GM18502 (cell line): ENCODE data around the gene TMEM186.
"Not testable (repeated sequence)": the region's sequence is repeated elsewhere in the genome, so short reads cannot be mapped to it uniquely, and the experiment has no call there.

Experiments used
- ATAC-seq: cut with Tn5 transposase; IDR thresholded peaks from one replicate; pipeline ENCODE4 v1.9.1; 2021; ENCODE audit warnings: mild to moderate bottlenecking; ENCODE audit not compliant: unreplicated experiment, poor library complexity

The TMEM186 gene

GRCh38 chr16:8814095-8814806 is 16.8 kb upstream of the TMEM186 start:
- ATAC-seq = no peak

DNA sequence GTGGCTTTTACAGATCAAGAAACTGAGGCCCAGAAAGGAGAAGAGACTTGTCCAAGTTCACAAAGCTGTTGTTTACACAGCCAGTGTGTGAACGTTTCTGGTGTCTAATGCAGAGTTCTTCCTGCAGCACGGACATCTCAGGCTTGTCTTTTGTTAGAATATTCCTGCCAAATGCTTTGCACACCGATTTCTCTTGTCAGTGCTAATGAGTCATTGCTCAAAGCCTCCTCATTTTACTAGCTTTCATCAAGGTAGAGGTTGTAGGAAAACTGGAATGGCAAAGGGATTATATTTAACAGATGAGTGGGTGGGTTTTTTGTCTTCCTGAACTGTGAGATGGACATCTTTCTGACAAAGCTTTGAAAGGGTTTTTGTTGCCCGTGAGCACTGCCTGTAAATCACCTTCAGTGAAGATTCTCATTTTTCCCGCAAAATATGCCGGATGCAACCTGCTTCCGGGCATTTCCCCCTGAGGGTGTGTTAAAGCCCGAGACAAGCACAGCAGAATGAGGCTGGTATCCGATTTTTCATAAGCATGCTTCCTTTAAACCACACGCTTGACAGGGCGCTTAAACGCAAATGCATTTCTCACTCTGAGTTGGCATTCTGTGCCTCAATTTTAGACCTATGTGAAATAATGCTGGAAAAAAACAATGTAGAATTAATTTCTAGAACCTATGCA is 14.9 kb upstream of the TMEM186 start:
- ATAC-seq = no peak

- no peak for ATAC-seq
Observed at GRCh38 chr16:8808613-8809353, 11.3 kb upstream of the TMEM186 start.

DNA sequence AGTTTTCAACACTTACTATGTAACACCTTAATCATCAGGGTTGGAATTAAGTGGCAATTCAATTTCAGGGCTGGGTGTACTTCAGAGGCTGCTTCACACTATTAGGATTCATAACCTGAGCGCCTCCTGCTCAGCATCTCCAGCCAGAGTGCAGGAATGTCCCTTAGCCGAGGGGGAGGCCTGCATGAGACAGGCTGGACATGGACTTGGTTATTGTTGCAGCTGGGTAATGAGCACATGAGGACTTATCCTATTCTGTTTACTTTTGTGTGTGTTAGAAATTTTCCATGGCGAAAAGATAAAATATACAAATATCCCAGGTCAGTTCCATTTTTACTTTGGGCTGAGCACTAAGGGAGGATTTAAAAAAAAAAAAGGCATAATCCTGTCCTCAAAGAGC is 10.6 kb upstream of the TMEM186 start:
- ATAC-seq = no peak

DNA sequence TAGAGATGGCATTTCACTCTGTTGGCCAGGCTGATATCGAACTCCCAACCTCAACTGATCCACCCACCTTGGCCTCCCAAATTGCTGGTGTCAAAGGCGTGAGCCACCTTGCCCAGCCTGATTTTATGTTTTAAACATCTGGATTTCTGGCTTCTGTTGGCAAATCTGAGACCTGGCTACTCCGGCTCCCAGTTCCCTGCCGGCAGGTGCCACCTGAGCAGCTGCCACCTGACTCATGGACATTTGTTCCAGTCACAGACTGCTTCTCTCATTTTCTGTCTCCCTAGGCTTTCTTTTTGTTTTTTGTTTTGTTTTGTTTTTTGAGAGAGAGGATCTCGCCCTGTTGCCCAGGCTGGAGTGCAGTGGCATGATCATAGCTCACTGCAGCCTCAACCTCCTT is 9.8 kb upstream of the TMEM186 start:
- no peak for ATAC-seq

- no peak for ATAC-seq
Observed at GRCh38 chr16:8806272-8806983, 9.0 kb upstream of the TMEM186 start.

DNA sequence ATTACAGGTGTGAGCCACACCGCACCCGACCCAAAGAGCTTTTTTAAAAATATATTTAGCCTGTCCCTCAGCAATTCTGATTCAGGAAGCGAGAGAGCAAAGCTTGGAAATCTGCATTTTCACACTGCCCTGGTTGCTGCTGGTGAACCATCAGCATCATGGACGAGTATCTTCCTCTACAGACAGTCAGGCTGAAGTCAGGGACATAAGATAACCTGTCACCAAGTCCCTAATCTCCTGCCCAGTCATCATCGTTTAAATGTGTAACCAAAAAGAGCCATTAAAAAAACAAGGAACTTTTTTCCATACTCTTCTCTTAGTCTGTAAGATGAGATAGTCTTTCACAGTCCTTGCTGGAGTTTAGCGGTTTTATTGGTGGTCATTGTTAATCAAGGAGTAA is 6.9 kb upstream of the TMEM186 start:
- ATAC-seq = no peak

DNA sequence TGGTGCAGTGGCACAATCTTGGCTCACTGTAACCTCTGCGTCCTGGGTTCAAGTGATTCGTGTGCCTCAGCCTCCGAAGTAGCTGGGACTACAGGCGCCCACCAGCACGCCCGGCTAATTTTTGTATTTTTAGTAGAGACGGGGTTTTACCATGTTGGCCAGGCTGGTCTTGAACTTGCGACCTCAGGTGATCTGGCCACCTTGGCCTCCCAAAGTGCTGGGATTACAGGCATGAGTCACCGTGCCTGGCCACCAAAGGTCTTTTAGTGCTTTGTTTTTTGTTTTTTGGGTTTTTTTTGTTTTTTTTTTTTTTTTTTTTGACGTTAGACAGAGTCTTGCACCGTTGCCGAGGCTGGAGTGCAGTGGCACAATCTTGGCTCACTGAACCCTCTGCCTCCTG is 6.3 kb upstream of the TMEM186 start:
- ATAC-seq = not testable (repeated sequence)

DNA sequence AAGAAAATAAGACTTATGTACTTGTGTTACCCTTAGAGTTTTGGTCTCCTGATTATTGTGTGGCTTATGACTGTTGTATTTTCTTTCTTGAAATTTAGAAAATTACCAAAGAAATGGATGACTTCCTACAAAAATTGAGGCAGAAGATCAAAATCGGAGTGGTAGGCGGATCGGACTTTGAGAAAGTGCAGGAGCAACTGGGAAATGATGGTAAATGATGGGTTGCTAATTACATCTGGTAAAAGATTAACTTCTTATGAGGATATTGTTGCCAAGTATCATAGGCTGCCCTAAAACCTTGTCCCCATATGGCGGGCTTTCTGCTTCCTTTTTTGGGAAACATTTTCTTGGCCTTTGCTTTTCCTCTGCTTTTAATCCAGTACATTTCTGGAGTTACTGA is 4.3 kb upstream of the TMEM186 start:
- ATAC-seq = no peak

- ATAC-seq = no peak
Observed at GRCh38 chr16:8798535-8799157, 1.2 kb upstream of the TMEM186 start.

DNA sequence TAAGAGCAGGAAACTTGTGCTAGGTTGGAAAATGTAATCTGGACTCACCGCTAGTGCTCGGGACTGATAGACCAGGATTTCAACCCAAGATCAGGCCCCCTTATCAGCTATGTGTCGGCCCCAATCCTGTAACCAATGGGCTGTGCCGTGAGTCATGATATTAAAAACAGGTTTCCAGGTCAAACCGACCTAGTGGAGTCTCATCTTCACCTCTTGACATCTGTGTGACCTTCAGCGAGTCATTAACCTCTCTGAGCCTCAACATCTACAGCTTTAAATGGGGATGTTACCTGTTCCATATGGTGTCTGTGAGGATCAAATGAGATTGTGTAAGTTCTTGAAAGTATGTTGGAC is 712 bp upstream of the TMEM186 start:
- ATAC-seq = peak; percentile 5

GRCh38 chr16:8796469-8797363 is 723 bp downstream of the TMEM186 start:
- no peak for ATAC-seq

GRCh38 chr16:8795818-8796217 is 1.6 kb downstream of the TMEM186 start:
- ATAC-seq = no peak

DNA sequence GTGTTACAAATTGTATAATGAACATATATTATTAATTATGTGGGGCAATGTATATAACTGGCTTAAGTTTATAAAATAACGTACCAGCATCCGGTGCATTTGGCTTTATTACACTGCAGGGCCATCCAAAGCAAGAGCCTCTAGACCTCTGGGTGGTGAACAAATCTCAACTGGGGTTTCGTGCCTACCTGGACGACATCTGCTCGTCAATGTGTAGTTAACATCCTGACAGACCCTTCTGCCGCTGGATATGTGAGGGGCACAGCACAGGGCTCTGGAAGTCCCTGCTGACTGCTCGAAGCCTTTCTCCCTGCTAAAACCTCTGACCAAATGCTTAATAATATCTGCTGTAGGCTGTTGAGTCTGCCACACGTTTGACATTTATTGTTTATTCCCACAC is 2.3 kb downstream of the TMEM186 start:
- no peak for ATAC-seq

DNA sequence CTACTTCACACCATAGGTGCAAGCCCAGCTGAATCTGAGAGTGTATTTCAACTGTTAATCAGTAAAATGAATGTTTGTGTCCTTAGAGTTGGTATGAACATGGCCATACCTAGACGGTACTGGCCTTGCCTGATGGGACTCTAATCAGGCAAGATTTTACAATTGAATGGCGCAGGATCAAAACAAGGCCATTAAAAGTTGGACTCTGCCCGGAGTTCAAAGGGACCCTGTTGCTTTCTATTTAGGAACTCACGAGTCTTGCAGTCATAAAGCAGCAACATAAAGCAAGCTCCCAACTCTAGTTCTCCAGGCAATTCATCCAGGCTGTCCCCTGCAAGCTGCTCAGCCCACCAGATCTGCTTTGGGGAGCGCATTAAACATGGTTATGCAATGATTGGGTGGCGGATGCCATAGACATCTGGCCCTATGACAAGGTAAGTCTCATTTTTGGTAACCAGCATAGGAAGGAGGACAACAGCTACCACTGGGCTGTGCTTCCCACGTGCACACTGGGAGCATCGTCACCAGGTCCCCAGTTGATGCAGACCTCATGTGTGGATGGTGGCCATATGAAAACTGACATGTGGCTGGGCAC is 8.8 kb downstream of the TMEM186 start:
- no peak for ATAC-seq

- ATAC-seq = not testable (repeated sequence)
Observed at GRCh38 chr16:8786316-8786715, 11.1 kb downstream of the TMEM186 start.

GRCh38 chr16:8785408-8785807 is 12.0 kb downstream of the TMEM186 start:
- ATAC-seq = no peak

- ATAC-seq = no peak
Observed at GRCh38 chr16:8782673-8783072, 14.8 kb downstream of the TMEM186 start.

GRCh38 chr16:8781797-8782196 is 15.6 kb downstream of the TMEM186 start:
- no peak for ATAC-seq
